Measurements from ENCODE around the gene TBC1D4.

TBC1D4 gene

GRCh38 chr13:75330770-75331169 lies 151.2 kb downstream of the TBC1D4 start:
- no peak overlapping the region for H2BK5ac ChIP-seq (ENCODE audit: low read depth, low read length, poor library complexity, severe bottlenecking)
- H4K91ac ChIP-seq (ENCODE audit: low read length) = no peak overlapping the region
- WGBS = 100% methylated on average over 2 of the region's 2 CpGs
- no peak overlapping the region for H2BK120ac ChIP-seq (ENCODE audit: low read depth, low read length)
- no peak overlapping the region for H2AFZ ChIP-seq (ENCODE audit: low read depth, low read length)
- no peak overlapping the region for H3K14ac ChIP-seq (ENCODE audit: low read length in 2 of 2)
- H3K18ac ChIP-seq (ENCODE audit: low read depth in 1 of 2, low read length in 2 of 2) = no peak overlapping the region
- H3K36me3 ChIP-seq (ENCODE audit: control insufficient read depth in 1 of 2, insufficient read depth in 2 of 2, low read depth in 1 of 2, low read length in 2 of 2) = peaks cover 7 to 9% of the 10 kb centered on the region in 2 experiments
- H2AK5ac ChIP-seq (ENCODE audit: low read length, severe bottlenecking) = no peak overlapping the region
- no peak overlapping the region for H4K8ac ChIP-seq (ENCODE audit: low read length)
- no peak overlapping the region for H3K4me2 ChIP-seq (ENCODE audit: low read length, poor library complexity, severe bottlenecking)
- H2BK15ac ChIP-seq (ENCODE audit: low read depth, poor library complexity, severe bottlenecking) = no peak overlapping the region
- no peak overlapping the region for H2BK12ac ChIP-seq (ENCODE audit: low read length in 2 of 2)
- no peaks in the 10 kb centered on the region for H3K27me3 ChIP-seq (ENCODE audit: control insufficient read depth in 1 of 2, insufficient read depth in 1 of 2, low read length in 2 of 2)
- no peak overlapping the region for H3K4me3 ChIP-seq (ENCODE audit: insufficient read depth in 1 of 2, low read depth in 1 of 2, low read length in 2 of 2)
- H3K9me3 ChIP-seq (ENCODE audit: control insufficient read depth, low read length) = no peaks in the 10 kb centered on the region
- H3K4me1 ChIP-seq (ENCODE audit: control insufficient read depth, insufficient read depth, low read depth, low read length) = no peaks in the 10 kb centered on the region
- H3K27ac ChIP-seq (ENCODE audit: low read length, poor library complexity, severe bottlenecking) = no peak overlapping the region
- no peak overlapping the region for H3K9ac ChIP-seq (ENCODE audit: low read length)
- no peaks in the 10 kb centered on the region for H3K79me1 ChIP-seq (replicated peaks; ENCODE audit: low read length, poor library complexity, severe bottlenecking)
- no peak overlapping the region for H3K4ac ChIP-seq (ENCODE audit: low read depth in 1 of 2, low read length in 2 of 2)
- DNase-seq = no peak
- no peak overlapping the region for H3K23ac ChIP-seq (ENCODE audit: low read length in 2 of 2)

- H3K9me3 ChIP-seq (ENCODE audit: control insufficient read depth, low read length) = no peaks in the 10 kb centered on the region
- no peak overlapping the region for H4K8ac ChIP-seq (ENCODE audit: low read length)
- H3K4me2 ChIP-seq (ENCODE audit: low read length, poor library complexity, severe bottlenecking) = no peak overlapping the region
- H3K27ac ChIP-seq (ENCODE audit: low read length, poor library complexity, severe bottlenecking) = no peak overlapping the region
- H2BK15ac ChIP-seq (ENCODE audit: low read depth, poor library complexity, severe bottlenecking) = no peak overlapping the region
- no peak overlapping the region for H3K9ac ChIP-seq (ENCODE audit: low read length)
- no peak overlapping the region for H3K4ac ChIP-seq (ENCODE audit: low read depth in 1 of 2, low read length in 2 of 2)
- 94% methylated on average over 3 of the region's 5 CpGs for WGBS
- no peak overlapping the region for H2AK5ac ChIP-seq (ENCODE audit: low read length, severe bottlenecking)
- H2BK120ac ChIP-seq (ENCODE audit: low read depth, low read length) = no peak overlapping the region
- no peaks in the 10 kb centered on the region for H3K4me1 ChIP-seq (ENCODE audit: control insufficient read depth, insufficient read depth, low read depth, low read length)
- no peak overlapping the region for H3K18ac ChIP-seq (ENCODE audit: low read depth in 1 of 2, low read length in 2 of 2)
- H2BK5ac ChIP-seq (ENCODE audit: low read depth, low read length, poor library complexity, severe bottlenecking) = no peak overlapping the region
- H3K27me3 ChIP-seq (ENCODE audit: control insufficient read depth in 1 of 2, insufficient read depth in 1 of 2, low read length in 2 of 2) = no peaks in the 10 kb centered on the region
- no peak overlapping the region for H3K4me3 ChIP-seq (ENCODE audit: insufficient read depth in 1 of 2, low read depth in 1 of 2, low read length in 2 of 2)
- H3K79me1 ChIP-seq (replicated peaks; ENCODE audit: low read length, poor library complexity, severe bottlenecking) = no peaks in the 10 kb centered on the region
- H3K36me3 ChIP-seq (ENCODE audit: control insufficient read depth in 1 of 2, insufficient read depth in 2 of 2, low read depth in 1 of 2, low read length in 2 of 2) = peaks cover 3 to 10% of the 10 kb centered on the region in 2 experiments
- no peak overlapping the region for H3K23ac ChIP-seq (ENCODE audit: low read length in 2 of 2)
- no peak overlapping the region for H3K14ac ChIP-seq (ENCODE audit: low read length in 2 of 2)
- no peak overlapping the region for H2BK12ac ChIP-seq (ENCODE audit: low read length in 2 of 2)
- H2AFZ ChIP-seq (ENCODE audit: low read depth, low read length) = no peak overlapping the region
- DNase-seq = no peak
- no peak overlapping the region for H4K91ac ChIP-seq (ENCODE audit: low read length)
Observed at GRCh38 chr13:75329723-75330122, 152.2 kb downstream of the TBC1D4 start.

- Histone ChIP-seq H4K91ac (ENCODE audit: low read length) (no peak overlapping the region), H3K9ac (ENCODE audit: low read length) (no peak overlapping the region), H3K4me3 (ENCODE audit: insufficient read depth in 1 of 2, low read depth in 1 of 2, low read length in 2 of 2) (no peak overlapping the region), H3K9me3 (ENCODE audit: control insufficient read depth, low read length) (no peaks in the 10 kb centered on the region), H3K23ac (ENCODE audit: low read length in 2 of 2) (no peak overlapping the region), H2BK15ac (ENCODE audit: low read depth, poor library complexity, severe bottlenecking) (no peak overlapping the region), H3K4me1 (ENCODE audit: control insufficient read depth, insufficient read depth, low read depth, low read length) (no peaks in the 10 kb centered on the region), H3K36me3 (ENCODE audit: control insufficient read depth in 1 of 2, insufficient read depth in 2 of 2, low read depth in 1 of 2, low read length in 2 of 2) (peaks cover 3 to 10% of the 10 kb centered on the region in 2 experiments), H3K27ac (ENCODE audit: low read length, poor library complexity, severe bottlenecking) (no peak overlapping the region), H3K4me2 (ENCODE audit: low read length, poor library complexity, severe bottlenecking) (no peak overlapping the region), H2AFZ (ENCODE audit: low read depth, low read length) (no peak overlapping the region), H2BK12ac (ENCODE audit: low read length in 2 of 2) (no peak overlapping the region), H2BK5ac (ENCODE audit: low read depth, low read length, poor library complexity, severe bottlenecking) (no peak overlapping the region), H3K14ac (ENCODE audit: low read length in 2 of 2) (no peak overlapping the region), H3K27me3 (ENCODE audit: control insufficient read depth in 1 of 2, insufficient read depth in 1 of 2, low read length in 2 of 2) (no peaks in the 10 kb centered on the region), H3K4ac (ENCODE audit: low read depth in 1 of 2, low read length in 2 of 2) (no peak overlapping the region), H2BK120ac (ENCODE audit: low read depth, low read length) (no peak overlapping the region), H4K8ac (ENCODE audit: low read length) (no peak overlapping the region), H3K79me1 (replicated peaks; ENCODE audit: low read length, poor library complexity, severe bottlenecking) (no peaks in the 10 kb centered on the region), H2AK5ac (ENCODE audit: low read length, severe bottlenecking) (no peak overlapping the region), H3K18ac (ENCODE audit: low read depth in 1 of 2, low read length in 2 of 2) (no peak overlapping the region)
- WGBS = 74% methylated on average over 3 of the region's 5 CpGs
- no peak for DNase-seq
Observed at GRCh38 chr13:75329097-75329496, 152.9 kb downstream of the TBC1D4 start.

- no peak overlapping the region for H3K23ac ChIP-seq (ENCODE audit: low read length in 2 of 2)
- no peak for DNase-seq
- no peak overlapping the region for H4K8ac ChIP-seq (ENCODE audit: low read length)
- no peak overlapping the region for H2BK5ac ChIP-seq (ENCODE audit: low read depth, low read length, poor library complexity, severe bottlenecking)
- H3K9me3 ChIP-seq (ENCODE audit: control insufficient read depth, low read length) = no peaks in the 10 kb centered on the region
- H3K4me3 ChIP-seq (ENCODE audit: insufficient read depth in 1 of 2, low read depth in 1 of 2, low read length in 2 of 2) = peak overlapping the region in 1 of 2 experiments; percentile 58
- no peak overlapping the region for H3K27ac ChIP-seq (ENCODE audit: low read length, poor library complexity, severe bottlenecking)
- peak overlapping the region; percentile 61 for H3K9ac ChIP-seq (ENCODE audit: low read length)
- H3K27me3 ChIP-seq (ENCODE audit: control insufficient read depth in 1 of 2, insufficient read depth in 1 of 2, low read length in 2 of 2) = no peaks in the 10 kb centered on the region
- H3K79me1 ChIP-seq (replicated peaks; ENCODE audit: low read length, poor library complexity, severe bottlenecking) = no peaks in the 10 kb centered on the region
- 58% methylated on average over 2 of the region's 3 CpGs for WGBS
- no peak overlapping the region for H4K91ac ChIP-seq (ENCODE audit: low read length)
- no peak overlapping the region for H3K4me2 ChIP-seq (ENCODE audit: low read length, poor library complexity, severe bottlenecking)
- no peak overlapping the region for H3K14ac ChIP-seq (ENCODE audit: low read length in 2 of 2)
- no peaks in the 10 kb centered on the region for H3K4me1 ChIP-seq (ENCODE audit: control insufficient read depth, insufficient read depth, low read depth, low read length)
- H2AK5ac ChIP-seq (ENCODE audit: low read length, severe bottlenecking) = no peak overlapping the region
- peaks cover 3 to 10% of the 10 kb centered on the region in 2 experiments for H3K36me3 ChIP-seq (ENCODE audit: control insufficient read depth in 1 of 2, insufficient read depth in 2 of 2, low read depth in 1 of 2, low read length in 2 of 2)
- H2BK15ac ChIP-seq (ENCODE audit: low read depth, poor library complexity, severe bottlenecking) = no peak overlapping the region
- H3K18ac ChIP-seq (ENCODE audit: low read depth in 1 of 2, low read length in 2 of 2) = no peak overlapping the region
- no peak overlapping the region for H3K4ac ChIP-seq (ENCODE audit: low read depth in 1 of 2, low read length in 2 of 2)
- H2AFZ ChIP-seq (ENCODE audit: low read depth, low read length) = no peak overlapping the region
- H2BK120ac ChIP-seq (ENCODE audit: low read depth, low read length) = no peak overlapping the region
- no peak overlapping the region for H2BK12ac ChIP-seq (ENCODE audit: low read length in 2 of 2)
Observed at GRCh38 chr13:75327135-75327510, 154.8 kb downstream of the TBC1D4 start.
